ENCODE data around the gene YWHAE.

DNA sequence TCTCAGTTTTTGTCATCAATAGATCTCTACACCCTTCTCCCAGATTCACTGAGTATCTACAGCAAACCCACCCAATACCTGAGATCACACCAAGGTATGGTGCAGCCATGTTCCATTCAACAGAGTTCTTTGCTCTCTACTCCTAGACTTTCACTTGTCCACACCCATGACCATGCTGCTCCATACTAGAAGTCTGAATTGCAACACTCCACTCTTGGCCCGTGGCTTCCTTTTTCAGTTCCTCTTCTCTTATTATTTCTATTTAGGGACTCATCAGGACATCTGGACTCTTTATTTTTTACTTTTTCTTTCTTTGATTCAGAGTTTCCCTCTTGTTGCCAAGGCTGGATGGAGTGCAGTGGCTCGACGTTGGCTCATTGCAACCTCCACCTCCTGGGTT lies 37.1 kb downstream of the YWHAE start:
- TF ChIP-seq EWSR1 (IDR thresholded peaks at IDR 0.05; ENCODE audit: borderline replicate concordance, low read depth, partially characterized antibody): no peak
- TF ChIP-seq, protein P1, sequence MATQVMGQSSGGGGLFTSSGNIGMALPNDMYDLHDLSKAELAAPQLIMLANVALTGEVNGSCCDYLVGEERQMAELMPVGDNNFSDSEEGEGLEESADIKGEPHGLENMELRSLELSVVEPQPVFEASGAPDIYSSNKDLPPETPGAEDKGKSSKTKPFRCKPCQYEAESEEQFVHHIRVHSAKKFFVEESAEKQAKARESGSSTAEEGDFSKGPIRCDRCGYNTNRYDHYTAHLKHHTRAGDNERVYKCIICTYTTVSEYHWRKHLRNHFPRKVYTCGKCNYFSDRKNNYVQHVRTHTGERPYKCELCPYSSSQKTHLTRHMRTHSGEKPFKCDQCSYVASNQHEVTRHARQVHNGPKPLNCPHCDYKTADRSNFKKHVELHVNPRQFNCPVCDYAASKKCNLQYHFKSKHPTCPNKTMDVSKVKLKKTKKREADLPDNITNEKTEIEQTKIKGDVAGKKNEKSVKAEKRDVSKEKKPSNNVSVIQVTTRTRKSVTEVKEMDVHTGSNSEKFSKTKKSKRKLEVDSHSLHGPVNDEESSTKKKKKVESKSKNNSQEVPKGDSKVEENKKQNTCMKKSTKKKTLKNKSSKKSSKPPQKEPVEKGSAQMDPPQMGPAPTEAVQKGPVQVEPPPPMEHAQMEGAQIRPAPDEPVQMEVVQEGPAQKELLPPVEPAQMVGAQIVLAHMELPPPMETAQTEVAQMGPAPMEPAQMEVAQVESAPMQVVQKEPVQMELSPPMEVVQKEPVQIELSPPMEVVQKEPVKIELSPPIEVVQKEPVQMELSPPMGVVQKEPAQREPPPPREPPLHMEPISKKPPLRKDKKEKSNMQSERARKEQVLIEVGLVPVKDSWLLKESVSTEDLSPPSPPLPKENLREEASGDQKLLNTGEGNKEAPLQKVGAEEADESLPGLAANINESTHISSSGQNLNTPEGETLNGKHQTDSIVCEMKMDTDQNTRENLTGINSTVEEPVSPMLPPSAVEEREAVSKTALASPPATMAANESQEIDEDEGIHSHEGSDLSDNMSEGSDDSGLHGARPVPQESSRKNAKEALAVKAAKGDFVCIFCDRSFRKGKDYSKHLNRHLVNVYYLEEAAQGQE (IDR thresholded peaks at IDR 0.05; ENCODE audit: borderline replicate concordance): no peak
- TF ChIP-seq, protein P1 (CRISPR knock-in tag; IDR thresholded peaks at IDR 0.05; ENCODE audit: low read depth): no peak
- TF ChIP-seq DMBX1 (CRISPR knock-in tag; IDR thresholded peaks at IDR 0.05; ENCODE audit: borderline replicate concordance): no peak

Data from K562 (cell line).